HG03095 (cell line): Measurements from ENCODE around the gene HSDL1.
A peak's percentile ranks its signal among the peaks of the same experiment; 100 is the strongest.

Source experiments
- ATAC-seq: cut with Tn5 transposase; IDR thresholded peaks from one replicate; pipeline ENCODE4 v1.9.1; 2021; ENCODE audit warnings: moderate library complexity; ENCODE audit not compliant: unreplicated experiment

The HSDL1 gene

GRCh38 chr16:84176192-84177053, 31.4 kb upstream of the HSDL1 start:
- no peak for ATAC-seq

GRCh38 chr16:84175350-84176081, 30.5 kb upstream of the HSDL1 start:
- peak; percentile 76 for ATAC-seq

DNA sequence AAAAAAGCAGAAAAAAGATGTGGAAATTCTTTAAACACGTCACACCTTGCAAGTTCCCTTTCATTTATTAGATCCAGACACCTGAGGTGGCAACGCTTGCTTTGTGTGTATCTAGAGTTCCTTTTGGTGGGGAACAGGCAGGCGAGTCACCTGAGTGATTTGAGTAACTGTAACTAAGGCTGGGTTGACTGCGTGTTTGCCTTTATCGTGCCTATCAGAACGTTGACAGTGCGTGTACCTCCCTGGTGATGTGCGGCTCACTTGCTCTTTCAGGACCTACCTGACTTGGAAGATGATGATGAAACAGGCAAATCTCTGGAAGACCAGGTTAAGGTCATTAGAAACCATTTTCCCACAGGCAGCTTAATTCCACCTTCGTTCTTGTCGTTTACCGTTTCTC, 29.4 kb upstream of the HSDL1 start:
- no peak for ATAC-seq

DNA sequence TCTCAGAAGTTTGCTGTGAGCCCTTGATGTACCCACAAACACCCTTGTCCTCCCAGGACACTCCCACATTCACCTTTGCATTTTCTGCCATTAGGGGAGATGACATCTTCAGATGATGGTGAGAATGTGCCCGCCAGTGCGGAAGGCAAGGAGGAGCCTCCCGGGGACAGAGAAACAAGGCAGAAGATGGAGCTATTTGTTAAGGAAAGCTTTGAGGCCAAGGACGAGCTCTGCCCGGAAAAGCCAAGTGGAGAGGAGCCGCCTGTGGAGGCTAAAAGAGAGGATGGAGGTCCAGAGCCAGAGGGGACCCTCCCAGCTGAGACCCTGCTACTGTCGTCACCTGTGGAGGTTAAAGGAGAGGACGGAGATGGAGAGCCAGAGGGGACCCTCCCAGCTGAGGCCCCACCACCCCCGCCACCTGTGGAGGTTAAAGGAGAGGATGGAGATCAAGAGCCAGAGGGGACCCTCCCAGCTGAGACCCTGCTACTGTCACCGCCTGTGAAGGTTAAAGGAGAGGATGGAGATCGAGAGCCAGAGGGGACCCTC, 24.9 kb upstream of the HSDL1 start:
- ATAC-seq = no peak

DNA sequence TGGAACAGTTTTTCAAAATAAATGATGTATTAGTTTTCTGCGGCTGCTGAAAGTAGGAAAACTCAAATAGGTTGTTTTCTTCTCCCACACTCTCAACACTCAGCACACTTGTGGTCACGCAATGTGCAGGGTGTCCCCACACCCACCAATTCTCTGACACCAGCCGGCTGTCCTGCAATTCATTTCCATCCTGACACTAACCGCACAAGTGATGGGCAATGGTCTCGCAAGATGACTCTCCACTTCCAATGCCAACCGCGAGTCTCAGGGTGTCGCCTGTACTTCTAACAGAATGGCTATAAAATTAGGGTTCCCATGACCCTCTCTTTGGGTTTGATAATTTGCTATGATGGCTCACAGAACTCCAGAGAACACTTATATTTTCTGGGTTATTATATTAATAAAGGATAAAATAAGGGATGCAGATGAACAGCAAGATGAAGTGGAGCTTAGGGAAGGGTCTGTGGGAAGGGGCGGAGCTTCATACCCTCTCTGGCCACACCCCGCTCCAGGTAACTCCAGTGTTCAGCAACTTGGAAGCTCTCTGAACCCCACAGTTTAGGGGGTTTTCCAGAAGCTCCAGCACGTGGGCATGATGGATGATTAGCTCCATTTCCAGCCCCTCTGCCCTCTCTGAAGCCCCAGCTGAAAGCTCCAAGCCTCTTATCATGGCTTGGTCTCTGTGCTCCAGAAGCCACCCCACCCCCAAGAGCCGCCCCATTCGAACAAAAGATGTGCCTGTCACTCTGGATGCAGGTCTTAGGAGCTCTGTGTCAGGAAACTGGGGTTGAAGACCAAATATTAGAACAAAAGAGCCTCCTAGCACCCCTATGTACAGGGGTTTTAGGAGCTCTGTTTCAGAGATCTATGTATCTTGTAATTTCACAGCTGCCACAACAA, 22.1 kb upstream of the HSDL1 start:
- no peak for ATAC-seq

DNA sequence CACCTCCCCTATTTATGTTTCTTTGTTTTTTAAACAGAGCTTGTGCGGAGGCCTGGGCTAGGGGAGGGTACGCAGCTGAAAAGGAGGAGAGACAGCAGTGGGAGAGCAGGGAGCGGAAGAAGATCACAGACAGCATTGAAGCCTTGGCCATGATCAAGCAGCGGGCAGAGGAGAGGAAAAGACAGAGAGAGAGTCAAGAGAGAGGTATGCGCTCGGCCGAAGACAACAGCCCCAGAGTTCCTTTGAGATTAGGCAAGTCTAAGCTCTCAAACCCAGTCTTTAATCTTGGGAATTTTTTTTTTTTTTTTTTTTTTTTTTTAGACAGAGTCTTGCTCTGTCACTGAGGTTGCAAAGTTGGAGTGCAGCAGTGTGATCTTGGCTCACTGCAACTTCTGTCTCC, 20.8 kb upstream of the HSDL1 start:
- no peak for ATAC-seq

DNA sequence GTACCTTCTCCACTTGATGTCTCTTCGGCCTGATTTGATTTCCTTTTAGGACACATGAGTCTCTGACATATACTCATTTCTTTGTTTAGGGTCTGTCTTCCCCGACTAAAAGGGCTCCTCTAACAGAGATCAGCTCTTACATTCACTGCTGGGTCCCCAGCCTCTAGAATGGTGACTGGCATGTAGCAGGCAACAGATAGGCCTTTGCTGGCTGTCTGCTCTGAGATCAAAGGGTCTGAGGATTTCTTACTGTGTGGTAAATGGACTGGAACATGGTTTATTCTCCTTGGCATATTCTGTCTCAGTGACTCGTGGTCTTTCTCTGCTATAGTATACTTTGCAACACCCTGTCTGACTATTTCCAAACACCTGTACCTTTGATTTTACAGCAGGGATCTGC, 16.8 kb upstream of the HSDL1 start:
- no peak for ATAC-seq

GRCh38 chr16:84161037-84161436, 16.1 kb upstream of the HSDL1 start:
- ATAC-seq = no peak

DNA sequence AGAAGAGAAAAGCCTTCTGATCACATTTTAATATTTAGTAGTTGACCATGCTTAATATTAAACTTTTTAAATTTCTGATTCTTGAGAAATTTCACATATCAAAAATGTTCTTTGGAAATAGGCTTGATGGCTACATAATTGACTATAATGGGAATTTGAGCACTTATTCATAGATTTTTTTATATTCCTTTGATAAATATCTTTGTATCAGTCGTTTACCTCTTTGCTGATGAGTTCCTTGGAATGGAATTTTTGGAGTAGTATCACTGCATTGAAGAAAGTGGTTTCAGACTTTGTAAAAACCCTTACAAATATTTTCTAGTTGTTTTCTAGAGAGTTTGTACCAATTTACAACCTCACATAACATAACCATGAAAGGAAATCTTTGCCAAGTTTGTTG, 14.8 kb upstream of the HSDL1 start:
- ATAC-seq = no peak

- no peak for ATAC-seq
These were observed 14.0 kb upstream of the HSDL1 start for GRCh38 chr16:84159007-84159406.

- no peak for ATAC-seq
These were observed 11.4 kb upstream of the HSDL1 start for GRCh38 chr16:84156342-84156784.

DNA sequence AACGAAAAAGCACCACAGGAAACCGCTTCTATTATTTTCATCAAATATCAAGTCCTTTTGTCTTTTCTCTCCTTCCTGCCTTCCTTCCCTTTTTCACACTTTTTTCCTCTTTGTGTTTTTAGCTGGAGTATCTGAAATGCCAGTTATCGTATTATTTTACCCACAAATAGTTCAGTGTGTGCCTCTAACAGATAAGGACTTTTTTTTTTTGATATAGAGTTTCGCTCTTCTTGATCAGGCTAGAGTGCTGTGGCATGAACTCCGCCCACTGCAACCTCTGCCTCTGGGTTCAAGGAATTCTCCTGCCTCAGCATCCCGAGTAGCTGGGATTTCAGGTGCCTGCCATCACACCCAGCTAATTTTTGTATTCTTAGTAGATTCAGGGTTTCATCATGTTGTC, 10.8 kb upstream of the HSDL1 start:
- ATAC-seq = no peak

DNA sequence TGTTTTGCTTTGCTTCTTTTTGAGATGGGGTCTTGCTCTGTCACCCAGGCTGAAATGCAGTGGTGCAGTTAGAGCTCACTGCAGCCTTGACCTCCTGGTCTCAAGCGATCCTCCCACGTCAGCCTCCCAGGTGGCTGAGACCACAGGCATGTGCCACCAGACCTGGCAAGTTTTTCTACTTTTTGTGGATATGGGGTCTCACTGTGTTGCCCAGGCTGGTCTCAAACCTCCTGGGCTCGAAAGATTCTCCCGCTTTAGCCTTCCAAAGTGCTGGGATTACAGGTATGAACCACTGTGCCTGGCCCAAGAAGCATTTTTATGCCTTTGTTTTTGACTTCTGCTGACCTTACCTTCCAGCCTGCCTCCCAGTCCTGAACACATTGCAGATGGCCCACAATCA, 10.2 kb upstream of the HSDL1 start:
- no peak for ATAC-seq

DNA sequence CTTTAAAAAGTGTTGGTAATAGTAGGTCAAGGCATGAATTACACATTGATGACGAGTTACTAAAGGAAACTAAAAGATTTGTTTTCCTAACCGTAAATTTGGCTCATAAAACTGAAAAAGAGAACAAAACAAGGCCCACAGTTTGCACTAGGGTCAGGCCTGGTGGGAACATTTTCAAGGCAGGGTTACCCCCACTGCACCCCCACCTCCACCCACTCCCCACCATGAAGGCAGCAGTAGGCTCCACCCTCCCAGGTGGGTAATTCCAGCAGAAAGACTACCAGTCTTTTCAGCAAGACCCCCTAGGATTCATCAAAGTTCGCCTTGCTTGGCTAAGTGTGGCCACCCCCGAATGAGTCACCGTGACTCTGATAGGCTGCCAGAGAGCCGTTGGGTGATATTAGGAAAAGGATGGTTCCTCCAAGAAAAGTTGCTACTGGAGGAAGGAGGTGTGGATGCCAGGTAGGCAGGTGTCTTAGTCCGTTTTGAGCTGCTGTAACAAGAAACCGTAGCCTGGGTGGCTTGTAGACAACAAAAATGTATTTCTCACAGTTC, 8.8 kb upstream of the HSDL1 start:
- no peak for ATAC-seq

DNA sequence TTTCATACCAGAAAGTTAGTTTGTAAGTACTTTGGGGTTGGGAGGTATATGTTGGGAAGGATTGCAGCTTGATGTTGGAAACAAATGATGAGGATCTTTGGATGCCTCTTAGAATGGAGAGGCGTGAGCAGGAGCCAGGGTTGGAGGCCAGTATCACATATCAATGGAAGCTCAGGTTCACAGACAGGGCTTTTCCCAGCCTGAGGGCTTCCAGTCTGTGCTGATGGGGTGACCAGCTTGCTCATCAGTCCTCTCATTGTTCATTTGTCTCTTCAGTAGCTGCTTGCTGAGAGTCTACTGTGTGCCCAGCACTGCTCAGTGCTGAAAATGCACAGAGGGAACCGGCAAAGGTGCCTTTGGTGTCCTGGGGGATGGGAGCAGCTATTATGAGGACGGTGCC, 5.9 kb upstream of the HSDL1 start:
- ATAC-seq = no peak

GRCh38 chr16:84144209-84144858, 643 bp downstream of the HSDL1 start:
- ATAC-seq = no peak

- ATAC-seq = no peak
These were observed 1.2 kb downstream of the HSDL1 start for GRCh38 chr16:84143784-84144199.

DNA sequence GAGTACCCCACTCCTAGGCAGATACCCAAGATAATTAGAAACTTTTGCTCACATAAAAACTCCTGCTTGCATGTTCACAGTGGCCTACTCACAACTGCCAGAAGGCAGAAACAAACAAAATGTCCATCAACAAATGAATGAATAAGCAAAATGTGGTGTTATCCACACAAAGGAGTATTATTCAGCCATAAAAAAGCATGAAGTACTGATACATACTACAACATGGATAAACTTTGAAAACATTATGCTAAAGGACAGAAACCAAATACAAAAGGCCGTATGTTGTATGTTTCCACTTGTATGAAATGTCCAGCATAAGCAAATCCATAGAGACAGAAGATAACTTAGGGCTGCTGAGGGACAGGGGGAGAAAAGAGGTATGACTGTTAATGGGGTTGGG, 1.9 kb downstream of the HSDL1 start:
- no peak for ATAC-seq

DNA sequence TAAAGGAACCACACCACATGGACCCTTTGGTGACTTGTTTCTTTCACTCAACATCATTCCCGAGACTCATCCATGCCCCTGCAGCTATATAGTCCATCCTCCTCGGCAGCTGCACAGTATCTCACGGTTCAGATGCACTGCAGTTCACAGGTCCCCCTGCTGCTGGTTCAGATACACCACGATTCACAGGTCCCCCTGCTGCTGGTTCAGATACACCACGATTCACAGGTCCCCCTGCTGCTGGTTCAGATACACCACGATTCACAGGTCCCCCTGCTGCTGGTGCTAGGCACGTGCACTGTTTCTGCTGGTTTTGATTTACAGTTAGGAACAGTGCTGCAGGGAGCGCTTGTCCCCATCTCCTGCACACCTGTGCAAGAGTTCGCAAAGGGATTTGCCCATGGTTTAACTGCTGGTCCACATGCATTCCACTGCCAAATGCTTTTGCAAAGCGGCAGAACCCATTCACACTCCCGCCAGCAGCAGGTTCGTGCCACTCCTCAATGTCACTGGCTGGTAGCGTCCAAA, 3.8 kb downstream of the HSDL1 start:
- ATAC-seq = no peak
